Activated naive CD4-positive, alpha-beta T cell treated with anti-CD3 and anti-CD28 coated beads for 36 hours (primary cell): ENCODE data around the gene GBE1. TPM values are rescaled to one million over a fixed set of nuclear protein-coding genes. Genes with fewer than 3 reads are reported as not detected.

Experiments
- CTCF ChIA-PET: fragments of 350-600 bp; sonication (Branson Sonifier 250); formaldehyde crosslinking; loops from one replicate; lab custom pipeline; 2021; ENCODE audit warnings: antibody characterized with exemption; lab: Charles Lee
- DNase-seq: peaks from one replicate; pipeline ENCODE4 v3.0.0-alpha.2; 2020
- H3K27ac Mint-ChIP-seq: one replicate; pipeline ENCODE4 v1.8.0; 2021; ENCODE audit warnings: mild to moderate bottlenecking, mixed read lengths
- H3K27me3 Mint-ChIP-seq: one replicate; pipeline ENCODE4 v1.8.0; 2021; ENCODE audit warnings: low read depth, mixed read lengths
- H3K36me3 Mint-ChIP-seq: one replicate; pipeline ENCODE4 v1.8.0; 2021; ENCODE audit warnings: low read depth, mixed read lengths
- H3K4me1 Mint-ChIP-seq: one replicate; pipeline ENCODE4 v1.8.0; 2021; ENCODE audit warnings: low read depth, mixed read lengths
- H3K4me3 Mint-ChIP-seq: one replicate; pipeline ENCODE4 v1.8.0; 2021; ENCODE audit warnings: mild to moderate bottlenecking, moderate library complexity, mixed read lengths
- H3K9me3 Mint-ChIP-seq: one replicate; pipeline ENCODE4 v1.8.0; 2021; ENCODE audit warnings: mixed read lengths
- intact Hi-C: fragments of 100-400 bp; cut with micrococcal nuclease; formaldehyde crosslinking; loops from one replicate; pipeline ENCODE4 v1.15.1; 2023
- total RNA-seq, 2 experiments: library from RNA; stranded (reverse); gene quantifications; one replicate each; pipeline ENCODE4 v1.2.3, GENCODE V29; 2021

The GBE1 gene
- total RNA-seq, 2 experiments from 2014 or later, result 24.6 to 26.0 TPM

DNA sequence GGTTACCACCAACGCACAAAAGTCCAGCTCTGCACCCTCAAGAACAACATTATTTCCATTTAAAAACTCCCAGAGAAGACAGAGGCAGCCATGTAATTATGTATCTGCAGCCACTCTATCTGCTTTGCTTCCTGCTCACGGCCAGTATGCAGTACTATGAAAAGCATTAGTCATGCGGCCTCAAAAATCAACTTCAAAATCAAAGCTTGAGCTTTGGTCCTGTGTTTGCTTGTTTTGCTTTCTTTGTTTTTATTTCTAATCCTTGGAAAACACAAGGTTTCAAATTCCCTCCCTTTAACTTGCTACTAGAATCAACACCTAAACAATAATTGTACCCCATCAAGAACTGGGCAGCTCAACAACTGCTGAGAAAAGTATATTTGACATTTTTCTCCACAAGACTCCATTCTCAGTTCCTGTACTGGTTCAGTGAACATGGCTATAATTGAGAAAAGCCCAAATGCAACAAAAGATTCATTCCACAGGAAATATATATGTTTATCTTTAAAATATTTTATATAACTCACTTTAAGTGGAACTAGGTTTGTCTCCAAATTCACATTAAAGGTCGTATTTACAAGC lies 37.6 kb downstream of the GBE1 start:
- H3K4me3 Mint-ChIP-seq, result no peak overlapping the region
- CTCF ChIA-PET, result no interaction called here
- intact Hi-C loops, result no loop called here

DNA sequence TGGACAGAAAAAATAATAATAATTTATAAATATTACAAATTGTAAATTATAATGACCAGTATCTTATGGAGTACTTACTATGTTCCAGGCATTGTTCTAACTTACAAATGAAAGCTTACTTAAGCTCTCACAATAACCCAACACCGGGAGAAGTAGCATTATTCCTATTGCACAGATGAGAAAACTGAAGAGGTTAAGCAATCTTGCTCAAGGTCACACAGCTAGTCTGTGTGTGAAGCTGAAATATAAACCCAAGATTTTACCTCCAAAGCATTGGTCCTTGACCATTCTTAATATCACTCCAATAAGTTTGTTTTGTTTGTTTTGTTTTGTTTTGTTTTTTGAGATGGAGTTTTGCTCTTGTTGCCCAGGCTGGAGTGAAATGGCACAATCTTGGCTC lies 43.1 kb downstream of the GBE1 start:
- Mint-ChIP-seq H3K4me1 (no peaks in the 10 kb centered on the region), H3K27ac (no peak overlapping the region), H3K4me3 (no peak overlapping the region), H3K27me3 (no peaks in the 10 kb centered on the region), H3K9me3 (no peaks in the 10 kb centered on the region), H3K36me3 (no peaks in the 10 kb centered on the region)
- CTCF ChIA-PET, result no interaction called here
- no peak for DNase-seq
- intact Hi-C loops, result no loop called here

More for the DNA sequence above, 37.6 kb downstream of the GBE1 start:
- Mint-ChIP-seq H3K27ac (no peak overlapping the region), H3K4me1 (peaks cover 8% of the 10 kb centered on the region), H3K9me3 (no peaks in the 10 kb centered on the region), H3K36me3 (peaks cover 2% of the 10 kb centered on the region), H3K27me3 (no peaks in the 10 kb centered on the region)
- no peak for DNase-seq

DNA sequence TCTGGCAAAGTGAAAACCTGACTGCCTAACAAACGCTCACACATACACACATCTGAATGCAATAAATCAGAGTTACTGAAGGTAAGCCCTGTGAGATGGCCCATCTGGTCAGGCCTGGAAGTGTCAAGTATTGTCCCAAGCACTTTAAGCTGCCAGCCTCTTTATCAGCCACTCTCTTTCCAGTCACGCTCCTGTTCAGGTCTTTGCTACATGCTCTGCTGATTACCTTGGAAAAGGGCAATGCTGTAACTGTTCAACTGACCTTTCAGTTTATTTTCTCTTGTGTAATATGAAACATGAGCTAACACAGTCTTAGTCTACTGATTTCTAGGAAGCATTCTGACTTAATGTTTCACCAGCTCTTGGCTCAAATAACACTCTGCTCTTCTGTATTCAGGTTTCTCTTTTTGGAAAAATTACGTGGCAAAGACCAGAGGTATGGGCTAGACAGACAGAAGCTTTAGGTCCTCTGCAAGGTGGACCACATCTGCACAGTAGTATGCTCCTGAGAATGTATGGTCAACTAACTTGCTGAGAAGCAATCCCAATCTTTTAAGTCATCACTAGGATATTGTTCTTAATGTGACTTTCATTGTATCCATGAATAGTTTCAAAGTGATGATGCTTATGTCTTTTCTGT lies 44.5 kb downstream of the GBE1 start:
- DNase-seq, result no peak
- no peaks in the 10 kb centered on the region for H3K27me3 Mint-ChIP-seq
- H3K9me3 Mint-ChIP-seq, result no peaks in the 10 kb centered on the region
- no peak overlapping the region for H3K27ac Mint-ChIP-seq
- intact Hi-C loops, result no loop called here
- no peak overlapping the region for H3K4me3 Mint-ChIP-seq
- no peaks in the 10 kb centered on the region for H3K4me1 Mint-ChIP-seq
- CTCF ChIA-PET, result no interaction called here
- peaks cover 4% of the 10 kb centered on the region for H3K36me3 Mint-ChIP-seq

DNA sequence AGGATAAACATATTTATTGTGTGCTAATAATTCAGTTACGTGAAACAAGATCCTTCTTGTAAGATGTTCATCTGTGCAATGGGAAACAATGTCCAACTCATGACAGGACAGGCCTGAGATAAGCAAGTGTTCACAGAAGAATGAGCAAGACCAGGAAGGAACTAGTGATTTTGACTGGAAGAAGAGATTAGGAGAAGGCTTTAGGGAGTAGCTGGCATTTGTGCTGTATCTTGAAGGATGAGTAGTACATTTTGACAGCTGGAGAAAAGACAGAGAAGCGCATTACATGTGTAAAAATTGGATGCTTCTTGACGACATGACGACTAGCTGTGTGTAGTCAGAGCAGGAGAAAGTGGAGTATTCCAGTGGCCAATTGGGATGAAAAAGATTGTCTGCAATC lies 48.4 kb downstream of the GBE1 start:
- Mint-ChIP-seq H3K27ac (no peak overlapping the region), H3K27me3 (no peaks in the 10 kb centered on the region), H3K4me3 (no peak overlapping the region), H3K36me3 (peaks cover 4% of the 10 kb centered on the region), H3K4me1 (no peaks in the 10 kb centered on the region), H3K9me3 (no peaks in the 10 kb centered on the region)
- CTCF ChIA-PET, result no interaction called here
- DNase-seq, result no peak
- intact Hi-C loops, result no loop called here

DNA sequence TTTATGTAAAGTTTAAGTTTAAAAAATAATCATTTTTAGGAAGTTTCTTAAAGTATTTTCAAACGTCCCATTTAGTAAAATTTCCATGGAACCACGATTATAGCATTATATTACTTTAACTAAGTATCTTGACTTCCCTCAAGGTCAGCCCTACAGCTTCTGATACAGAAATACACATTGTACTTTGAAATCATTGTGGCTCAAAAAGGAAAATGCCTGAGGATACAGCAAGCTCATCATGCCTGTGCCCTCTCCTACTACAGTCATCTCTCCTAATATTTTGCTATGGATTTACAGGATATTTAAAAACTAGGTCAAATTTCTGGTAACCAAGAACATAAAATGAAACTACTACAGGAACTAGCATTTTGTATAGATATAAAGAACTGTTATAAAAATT lies 51.8 kb downstream of the GBE1 start:
- intact Hi-C loops, result no loop called here
- Mint-ChIP-seq H3K36me3 (peaks cover 4% of the 10 kb centered on the region), H3K9me3 (no peaks in the 10 kb centered on the region), H3K4me3 (no peak overlapping the region), H3K4me1 (no peaks in the 10 kb centered on the region), H3K27ac (no peak overlapping the region), H3K27me3 (no peaks in the 10 kb centered on the region)
- DNase-seq, result no peak
- CTCF ChIA-PET, result no interaction called here

DNA sequence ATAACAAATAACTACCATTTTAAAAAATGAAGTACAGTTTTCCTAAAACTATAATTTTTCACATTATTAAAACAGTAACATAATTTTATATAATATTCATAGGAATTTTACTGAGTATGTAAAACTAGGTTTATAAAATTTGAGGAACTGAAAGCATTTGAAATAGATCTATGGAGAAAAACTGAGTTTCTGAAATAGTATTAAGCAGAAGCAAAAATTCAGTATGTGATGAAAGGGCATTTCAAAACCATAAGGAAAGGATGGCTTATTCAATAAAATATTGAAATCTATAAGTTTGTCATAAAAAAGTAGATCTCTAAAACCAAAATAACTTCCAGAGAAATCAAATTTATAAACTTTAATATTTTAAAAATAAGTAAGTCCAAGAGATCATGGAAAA lies 53.4 kb downstream of the GBE1 start:
- H3K4me3 Mint-ChIP-seq, result no peak overlapping the region
- no peak overlapping the region for H3K27ac Mint-ChIP-seq
- intact Hi-C loops, result no loop called here
- no peak for DNase-seq
- H3K36me3 Mint-ChIP-seq, result peaks cover 3% of the 10 kb centered on the region
- no peaks in the 10 kb centered on the region for H3K27me3 Mint-ChIP-seq
- CTCF ChIA-PET, result no interaction called here
- no peaks in the 10 kb centered on the region for H3K9me3 Mint-ChIP-seq
- H3K4me1 Mint-ChIP-seq, result no peaks in the 10 kb centered on the region

DNA sequence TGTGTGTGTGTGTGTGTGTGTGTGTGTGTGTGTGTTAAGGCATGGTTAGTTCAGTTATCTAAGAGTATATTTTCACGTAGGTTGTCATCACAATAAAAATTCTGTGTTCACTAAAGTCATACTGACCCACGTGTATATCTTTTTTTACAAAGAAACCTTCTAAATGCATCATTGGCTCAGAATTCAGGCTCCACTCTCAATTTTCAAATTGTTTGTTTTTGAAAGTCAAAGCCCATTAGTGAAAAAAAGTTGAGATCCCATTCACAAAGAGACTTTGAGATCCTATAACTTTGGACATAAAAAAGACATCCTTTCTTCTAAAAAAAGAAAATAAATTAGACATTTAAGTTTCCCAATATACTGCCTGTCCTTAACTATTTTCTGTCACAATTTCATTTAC lies 59.3 kb downstream of the GBE1 start:
- CTCF ChIA-PET, result no interaction called here
- no peak for DNase-seq
- Mint-ChIP-seq H3K4me1 (no peaks in the 10 kb centered on the region), H3K27me3 (no peaks in the 10 kb centered on the region), H3K9me3 (no peaks in the 10 kb centered on the region), H3K36me3 (peaks cover 1% of the 10 kb centered on the region), H3K4me3 (no peak overlapping the region), H3K27ac (no peak overlapping the region)
- intact Hi-C loops, result no loop called here

DNA sequence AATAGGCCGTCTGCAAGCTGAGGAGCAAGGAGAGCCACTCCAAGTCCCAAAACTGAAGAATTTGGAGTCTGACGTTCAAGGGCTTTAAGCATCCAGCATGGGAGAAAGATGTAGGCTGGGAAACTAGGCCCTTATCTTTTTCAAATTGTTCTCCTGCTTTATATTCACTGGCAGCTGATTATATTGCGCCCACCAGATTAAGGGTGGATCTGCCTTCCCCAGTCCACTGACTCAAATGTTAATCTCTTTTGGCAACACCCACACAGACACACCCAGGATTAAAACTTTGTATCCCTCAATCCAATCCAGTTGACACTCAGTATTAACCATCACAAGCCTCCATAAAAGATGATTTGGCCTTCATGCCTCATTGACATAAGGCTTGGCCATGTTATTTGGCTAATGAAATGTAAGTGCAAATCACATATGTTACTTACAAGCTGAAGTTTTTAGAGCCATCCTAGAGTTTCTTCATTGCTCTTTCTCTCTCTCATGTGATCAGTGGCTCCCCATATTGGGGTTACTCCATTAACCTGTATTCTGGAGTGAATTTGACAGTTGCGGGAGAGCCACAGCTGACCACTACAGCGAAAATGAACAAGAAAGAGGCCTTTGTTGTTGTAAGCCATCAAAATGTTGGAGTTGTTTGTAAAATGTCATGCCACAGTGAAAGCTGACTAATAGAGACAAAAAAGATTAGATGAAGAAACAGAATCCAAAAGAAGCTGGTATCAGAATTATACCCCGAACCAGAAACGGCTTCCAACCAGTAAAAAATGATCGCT lies 61.7 kb downstream of the GBE1 start:
- no peak for DNase-seq
- CTCF ChIA-PET, result no interaction called here
- intact Hi-C loops, result no loop called here
- Mint-ChIP-seq H3K27ac (no peak overlapping the region), H3K27me3 (no peaks in the 10 kb centered on the region), H3K36me3 (peaks cover 5% of the 10 kb centered on the region), H3K4me1 (no peaks in the 10 kb centered on the region), H3K4me3 (no peak overlapping the region), H3K9me3 (no peaks in the 10 kb centered on the region)

DNA sequence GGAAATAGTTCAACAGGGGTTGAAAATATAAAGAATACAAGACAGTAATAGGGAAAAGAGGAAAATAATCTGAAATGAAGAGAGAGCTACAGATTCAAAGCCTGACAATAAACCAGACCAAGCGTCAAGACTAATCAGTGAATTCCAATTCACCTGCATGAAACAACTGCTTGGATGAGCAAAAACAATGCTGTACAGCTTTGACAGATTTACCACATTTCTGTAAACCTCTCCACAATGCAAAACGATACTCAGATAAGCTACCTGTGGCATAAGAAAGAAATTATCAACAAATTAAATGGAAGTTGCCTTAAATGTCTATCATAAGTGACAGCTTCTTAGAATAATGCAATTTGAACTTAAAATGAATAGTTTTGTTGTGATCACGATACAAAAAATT lies 65.4 kb downstream of the GBE1 start:
- DNase-seq, result no peak
- H3K4me1 Mint-ChIP-seq, result no peaks in the 10 kb centered on the region
- no peak overlapping the region for H3K27ac Mint-ChIP-seq
- H3K27me3 Mint-ChIP-seq, result no peaks in the 10 kb centered on the region
- H3K9me3 Mint-ChIP-seq, result no peaks in the 10 kb centered on the region
- intact Hi-C loops, result no loop called here
- CTCF ChIA-PET, result no interaction called here
- H3K36me3 Mint-ChIP-seq, result peaks cover 5% of the 10 kb centered on the region
- no peak overlapping the region for H3K4me3 Mint-ChIP-seq

DNA sequence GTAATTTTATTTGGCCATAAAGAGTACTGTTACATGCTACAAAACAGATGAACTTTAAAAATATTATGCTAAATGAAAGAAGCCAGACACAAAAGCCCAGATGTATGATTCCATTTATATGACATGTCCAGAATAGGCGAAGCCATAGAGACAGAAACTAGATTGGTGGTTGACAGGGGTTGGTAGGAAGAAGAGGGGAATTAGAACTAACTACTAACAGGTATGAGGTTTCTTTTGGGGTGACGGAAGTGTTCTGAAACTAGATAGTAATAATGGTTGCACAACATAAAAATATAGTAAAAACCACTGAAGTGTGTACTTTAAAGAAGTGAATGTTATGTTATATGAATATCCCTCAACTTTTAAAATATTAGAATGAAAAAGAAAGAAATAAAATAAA lies 66.1 kb downstream of the GBE1 start:
- no peaks in the 10 kb centered on the region for H3K9me3 Mint-ChIP-seq
- intact Hi-C loops, result no loop called here
- H3K4me3 Mint-ChIP-seq, result no peak overlapping the region
- CTCF ChIA-PET, result no interaction called here
- no peaks in the 10 kb centered on the region for H3K27me3 Mint-ChIP-seq
- H3K27ac Mint-ChIP-seq, result no peak overlapping the region
- peaks cover 4% of the 10 kb centered on the region for H3K36me3 Mint-ChIP-seq
- DNase-seq, result no peak
- H3K4me1 Mint-ChIP-seq, result no peaks in the 10 kb centered on the region

DNA sequence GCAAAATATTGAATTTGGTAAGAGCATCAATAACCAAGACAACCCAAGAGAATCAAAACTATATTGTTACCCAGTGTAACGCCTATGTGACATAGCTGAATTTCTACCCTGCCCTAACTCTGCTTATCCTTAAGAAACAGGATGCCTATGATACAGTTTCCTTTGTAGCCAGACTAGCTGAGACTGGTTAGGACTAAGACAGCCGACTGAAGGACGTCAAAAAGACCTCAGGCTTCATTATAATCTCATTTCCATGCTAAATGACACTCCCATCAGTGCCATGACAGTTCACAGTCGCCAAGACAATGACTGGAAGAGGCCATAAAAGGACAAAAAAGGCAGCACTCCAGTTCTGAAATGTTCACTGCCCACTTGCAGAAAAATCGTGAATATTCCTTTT lies 66.8 kb downstream of the GBE1 start:
- Mint-ChIP-seq H3K9me3 (no peaks in the 10 kb centered on the region), H3K27ac (no peak overlapping the region), H3K4me1 (no peaks in the 10 kb centered on the region), H3K4me3 (no peak overlapping the region), H3K36me3 (peaks cover 4% of the 10 kb centered on the region), H3K27me3 (no peaks in the 10 kb centered on the region)
- no peak for DNase-seq
- CTCF ChIA-PET, result no interaction called here
- intact Hi-C loops, result no loop called here

DNA sequence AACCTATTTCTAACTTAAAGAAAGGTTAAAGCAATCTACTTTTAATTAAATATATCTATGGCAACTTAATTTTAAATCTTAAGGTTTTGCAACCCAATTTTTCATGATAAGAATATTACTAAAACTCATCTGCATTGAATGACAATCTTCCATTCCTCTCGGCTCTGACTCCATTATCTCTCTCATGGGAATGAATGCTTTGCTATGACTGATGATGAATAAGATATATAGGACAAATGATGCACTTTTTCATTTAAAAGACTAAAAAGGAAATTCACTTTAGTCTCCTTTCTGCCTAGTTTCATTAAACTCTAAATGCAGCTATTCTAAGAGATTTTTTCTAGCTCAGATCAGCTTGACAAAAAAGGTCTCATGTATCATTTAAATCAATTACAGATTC lies 68.7 kb downstream of the GBE1 start:
- DNase-seq, result no peak
- H3K27ac Mint-ChIP-seq, result no peak overlapping the region
- CTCF ChIA-PET, result no interaction called here
- no peaks in the 10 kb centered on the region for H3K9me3 Mint-ChIP-seq
- no peak overlapping the region for H3K4me3 Mint-ChIP-seq
- no peaks in the 10 kb centered on the region for H3K4me1 Mint-ChIP-seq
- H3K36me3 Mint-ChIP-seq, result peaks cover 4% of the 10 kb centered on the region
- no peaks in the 10 kb centered on the region for H3K27me3 Mint-ChIP-seq
- intact Hi-C loops, result no loop called here

DNA sequence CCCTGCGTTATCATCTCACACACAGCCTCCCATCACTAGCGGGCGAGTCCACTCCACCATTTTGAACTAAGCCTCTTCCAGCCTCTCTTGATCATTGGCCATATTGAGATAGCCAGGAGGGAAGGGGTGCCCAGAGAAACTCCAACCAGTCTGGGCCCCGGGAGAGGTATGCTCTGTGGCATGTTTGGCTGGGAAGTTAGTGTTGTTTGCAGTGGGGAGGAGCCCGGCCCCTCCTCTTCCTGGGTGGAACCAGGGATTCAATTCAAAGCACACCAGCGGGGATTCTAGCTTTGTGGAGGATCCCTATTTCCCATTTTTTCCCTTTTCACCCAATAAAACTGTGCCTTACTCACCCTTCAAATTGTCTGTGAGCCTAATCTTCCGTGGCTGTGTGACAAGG lies 71.8 kb downstream of the GBE1 start:
- Mint-ChIP-seq H3K9me3 (no peaks in the 10 kb centered on the region), H3K4me3 (no peak overlapping the region), H3K27me3 (no peaks in the 10 kb centered on the region), H3K27ac (no peak overlapping the region), H3K4me1 (no peaks in the 10 kb centered on the region), H3K36me3 (peaks cover 10% of the 10 kb centered on the region)
- DNase-seq, result no peak
- CTCF ChIA-PET, result no interaction called here
- intact Hi-C loops, result no loop called here
